ENCODE data around the gene EIF2B4. TPM values are rescaled to one million over a fixed set of nuclear protein-coding genes. Genes with fewer than 3 reads are reported as not detected.

EIF2B4 gene
- total and polyA plus RNA-seq, 2 experiments from 2014 or later = 51.4 to 64.0 TPM

DNA sequence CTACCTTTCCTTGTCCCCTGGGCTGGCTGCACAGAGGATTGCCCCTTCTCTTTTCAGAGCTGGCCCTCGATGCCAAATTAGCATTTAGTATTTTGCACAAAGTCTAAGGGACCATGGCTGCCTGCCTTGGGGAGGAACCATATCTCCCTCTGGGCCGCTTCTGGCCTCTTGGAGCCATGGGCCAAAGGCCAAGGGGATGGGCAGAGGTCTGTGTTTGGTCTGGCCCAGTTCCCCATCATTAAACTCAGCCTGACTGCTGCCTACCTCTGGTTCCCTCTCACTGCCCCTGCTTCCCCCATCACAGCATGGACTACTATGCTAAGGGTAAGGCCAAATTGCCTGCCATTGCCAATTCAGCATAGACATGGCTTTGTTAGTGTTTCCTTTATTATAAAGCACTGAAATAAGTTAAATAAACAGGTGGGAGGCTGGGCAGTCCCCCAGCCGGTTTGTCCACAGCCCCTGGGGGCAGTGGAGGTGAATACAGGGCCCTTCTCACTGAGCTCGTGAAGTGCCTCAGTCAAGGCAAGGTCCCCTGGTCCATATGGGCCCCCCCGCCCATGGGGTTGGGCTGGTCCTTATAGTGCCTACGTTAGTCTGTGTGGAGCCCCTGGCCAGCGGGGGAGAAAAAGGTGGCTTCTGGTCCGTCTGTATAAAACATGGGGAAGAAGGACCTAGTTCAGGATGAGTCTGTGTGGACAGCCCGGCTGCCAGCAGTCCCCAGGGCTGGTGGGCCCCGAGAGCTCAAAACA is 6.9 kb upstream of the EIF2B4 start:
- no peak overlapping the region for H3K27ac Mint-ChIP-seq

DNA sequence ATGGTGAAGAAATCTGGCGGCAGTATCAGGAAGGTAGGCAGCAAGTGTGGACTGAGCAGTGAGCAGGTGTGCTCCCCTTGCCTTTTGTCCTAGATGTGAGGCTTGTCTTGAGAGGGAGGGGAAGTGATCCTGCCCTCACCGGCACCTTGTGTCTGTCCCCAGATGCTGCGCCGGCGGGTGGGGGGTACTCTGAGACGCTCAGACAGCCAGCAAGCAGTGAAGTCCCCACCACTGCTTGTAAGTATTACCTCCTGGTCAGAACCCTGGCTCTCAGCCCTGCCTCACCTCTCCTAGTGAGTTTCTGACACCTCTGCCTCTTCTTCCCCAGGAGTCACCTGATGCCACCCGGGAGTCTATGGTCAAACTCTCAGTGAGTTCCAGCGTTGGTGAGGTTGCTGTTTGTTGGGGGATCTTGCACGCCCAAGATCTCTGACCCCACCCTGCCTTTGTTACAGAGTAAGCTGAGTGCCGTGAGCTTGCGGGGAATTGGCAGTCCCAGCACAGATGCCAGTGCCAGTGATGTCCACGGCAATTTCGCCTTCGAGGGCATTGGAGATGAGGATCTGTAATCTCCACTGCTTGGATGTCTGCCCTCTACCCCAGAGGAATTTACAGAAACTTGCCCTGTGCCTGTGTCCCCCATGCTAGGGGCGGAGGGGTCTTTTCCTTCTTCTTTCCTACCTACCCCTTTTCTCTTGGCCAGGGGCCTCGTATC is 6.2 kb upstream of the EIF2B4 start:
- Histone ChIP-seq H2AFZ (no peak overlapping the region), H3K4me2 (no peak overlapping the region), H3K36me3 (ENCODE audit: insufficient read depth) (peaks cover 21% of the 10 kb centered on the region; the same call in 1 of the 2 replicates), H3K27me3 (ENCODE audit: insufficient read depth) (no peaks in the 10 kb centered on the region), H3F3A (replicated peaks; ENCODE audit: low read depth) (peaks cover 25% of the 10 kb centered on the region), H3K4me3 (no peak overlapping the region), H3K27ac (ENCODE audit: low read depth) (no peak overlapping the region), H4K20me1 (replicated peaks; ENCODE audit: insufficient read depth) (no peaks in the 10 kb centered on the region; the same call in 1 of the 2 replicates), H3K4me1 (ENCODE audit: insufficient read depth) (peaks cover 22% of the 10 kb centered on the region), H3K9me2 (ENCODE audit: insufficient read depth) (no peaks in the 10 kb centered on the region), H3K79me2 (replicated peaks; ENCODE audit: insufficient read depth) (peaks cover 30% of the 10 kb centered on the region)
- H3K27ac Mint-ChIP-seq = no peak overlapping the region
- peaks cover 28% of the 10 kb centered on the region for H3K4me1 Mint-ChIP-seq
- TF ChIP-seq JUNB (IDR thresholded peaks at IDR 0.05; ENCODE audit: unreplicated experiment) (no peak), POLR2AphosphoS5 (IDR thresholded peaks at IDR 0.05; ENCODE audit: low read depth) (peak; percentile 5; the same call in 1 of the 2 replicates)
- no peak overlapping the region for H3K4me3 Mint-ChIP-seq
- H3K9me3 Mint-ChIP-seq = no peaks in the 10 kb centered on the region
- H3K27me3 Mint-ChIP-seq (ENCODE audit: insufficient read depth, low read depth, poor library complexity) = peaks cover 27% of the 10 kb centered on the region
- ATAC-seq (no peak), DNase-seq (ENCODE audit: low spot score) (no peak)
- peaks cover 74% of the 10 kb centered on the region for H3K36me3 Mint-ChIP-seq (ENCODE audit: low read depth)

More for the DNA sequence above, 6.9 kb upstream of the EIF2B4 start:
- Histone ChIP-seq H3K79me2 (replicated peaks; ENCODE audit: insufficient read depth) (peaks cover 22% of the 10 kb centered on the region), H3K27ac (ENCODE audit: low read depth) (no peak overlapping the region), H3F3A (replicated peaks; ENCODE audit: low read depth) (peaks cover 26% of the 10 kb centered on the region), H3K4me1 (ENCODE audit: insufficient read depth) (peaks cover 16% of the 10 kb centered on the region), H3K4me3 (no peak overlapping the region), H2AFZ (no peak overlapping the region), H3K36me3 (ENCODE audit: insufficient read depth) (peaks cover 26% of the 10 kb centered on the region), H3K9me2 (ENCODE audit: insufficient read depth) (no peaks in the 10 kb centered on the region), H3K4me2 (no peak overlapping the region), H4K20me1 (replicated peaks; ENCODE audit: insufficient read depth) (no peaks in the 10 kb centered on the region; the same call in 1 of the 2 replicates), H3K27me3 (ENCODE audit: insufficient read depth) (no peaks in the 10 kb centered on the region)
- DNase-seq (ENCODE audit: low spot score) = no peak
- no peaks in the 10 kb centered on the region for H3K9me3 Mint-ChIP-seq
- H3K36me3 Mint-ChIP-seq (ENCODE audit: low read depth) = peaks cover 81% of the 10 kb centered on the region
- no peak for ATAC-seq
- H3K4me1 Mint-ChIP-seq = peaks cover 27% of the 10 kb centered on the region
- TF ChIP-seq POLR2AphosphoS5 (IDR thresholded peaks at IDR 0.05; ENCODE audit: low read depth) (0 out of 2 replicates have a peak, but pooled peaks have one; percentile 4), ZNF331 (CRISPR knock-in tag; IDR thresholded peaks at IDR 0.05; ENCODE audit: low read depth) (no peak)
- peaks cover 32% of the 10 kb centered on the region for H3K27me3 Mint-ChIP-seq (ENCODE audit: insufficient read depth, low read depth, poor library complexity)
- no peak overlapping the region; the same call in 2 of the 3 replicates for H3K4me3 Mint-ChIP-seq

DNA sequence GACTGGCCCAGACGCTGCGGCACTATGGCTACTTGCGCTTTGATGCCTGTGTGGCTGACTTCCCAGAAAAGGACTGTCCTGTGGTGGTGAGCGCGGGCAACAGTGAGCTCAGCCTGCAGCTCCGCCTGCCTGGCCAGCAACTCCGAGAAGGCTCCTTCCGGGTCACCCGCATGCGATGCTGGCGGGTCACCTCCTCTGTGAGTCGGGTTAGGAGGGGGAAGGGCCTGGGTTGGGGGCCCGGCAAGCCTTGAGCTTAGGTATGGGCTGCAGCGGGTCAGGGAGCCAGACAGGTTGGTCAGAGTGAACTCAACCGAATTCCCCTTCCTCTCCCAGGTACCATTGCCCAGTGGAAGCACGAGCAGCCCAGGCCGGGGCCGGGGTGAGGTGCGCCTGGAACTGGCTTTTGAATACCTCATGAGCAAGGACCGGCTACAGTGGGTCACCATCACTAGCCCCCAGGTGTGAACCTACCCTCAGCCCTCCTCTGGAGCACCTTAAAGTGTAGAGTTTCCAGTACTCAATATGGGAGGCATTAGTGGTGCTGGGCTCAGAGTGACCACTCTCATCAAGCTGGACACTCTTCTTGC is 5.5 kb upstream of the EIF2B4 start:
- peaks cover 22% of the 10 kb centered on the region for H3K4me1 ChIP-seq (ENCODE audit: insufficient read depth)
- Mint-ChIP-seq H3K27me3 (ENCODE audit: insufficient read depth, low read depth, poor library complexity) (peaks cover 22% of the 10 kb centered on the region), H3K27ac (no peak overlapping the region), H3K4me3 (no peak overlapping the region; the same call in 2 of the 3 replicates), H3K9me3 (no peaks in the 10 kb centered on the region), H3K36me3 (ENCODE audit: low read depth) (peaks cover 68% of the 10 kb centered on the region), H3K4me1 (peaks cover 24% of the 10 kb centered on the region)
- no peak for ATAC-seq
- no peaks in the 10 kb centered on the region; the same call in 1 of the 2 replicates for H4K20me1 ChIP-seq (replicated peaks; ENCODE audit: insufficient read depth)
- no peaks in the 10 kb centered on the region for H3K9me2 ChIP-seq (ENCODE audit: insufficient read depth)
- no peak overlapping the region for H3K4me3 ChIP-seq
- TF ChIP-seq POLR2AphosphoS5 (IDR thresholded peaks at IDR 0.05; ENCODE audit: low read depth) = 0 out of 2 replicates have a peak, but pooled peaks have one; percentile 9
- TF ChIP-seq NANOG (IDR thresholded peaks at IDR 0.05; ENCODE audit: borderline replicate concordance) = no peak
- peaks cover 33% of the 10 kb centered on the region for H3K79me2 ChIP-seq (replicated peaks; ENCODE audit: insufficient read depth)
- no peak overlapping the region for H3K4me2 ChIP-seq
- no peaks in the 10 kb centered on the region for H3K27me3 ChIP-seq (ENCODE audit: insufficient read depth)
- H3K27ac ChIP-seq (ENCODE audit: low read depth) = no peak overlapping the region
- peaks cover 20% of the 10 kb centered on the region; the same call in 1 of the 2 replicates for H3F3A ChIP-seq (replicated peaks; ENCODE audit: low read depth)
- H3K36me3 ChIP-seq (ENCODE audit: insufficient read depth) = peaks cover 21% of the 10 kb centered on the region; the same call in 1 of the 2 replicates
- no peak for DNase-seq (ENCODE audit: low spot score)
- no peak overlapping the region for H2AFZ ChIP-seq

All from GM23338 (cell line).